HEK293 (cell line): ENCODE measurements around the gene KCNQ1.

ENCODE experiments used
- CTCF ChIA-PET: fragments of 350-600 bp; formaldehyde crosslinking; extraction: SDS; loops from one replicate; lab custom pipeline; 2021; ENCODE audit warnings: antibody characterized with exemption; lab: Yijun Ruan, JAX
- POLR2A ChIA-PET: fragments of 300-600 bp; formaldehyde crosslinking; extraction: SDS; loops from one replicate; lab custom pipeline; 2020; ENCODE audit warnings: antibody characterized with exemption, inconsistent platforms; lab: Yijun Ruan, JAX
- H3K27ac ChIP-seq: fragments of 200-500 bp; sonication (Bioruptor generic); 2 replicates; pipeline ENCODE4 v1.5.1; 2014; ENCODE audit warnings: low read depth, low read length, control low read depth, inconsistent platforms; ENCODE audit errors: extremely low read depth
- H3K36me3 ChIP-seq, 2 experiments: fragments of 200-500 bp in 1 of 2; sonication (Bioruptor generic) in 1 of 2; 1 replicate in 1 of 2; 2 replicates in 1 of 2; pipeline ENCODE4 v1.5.1; 2014 to 2017; ENCODE audit warnings: inconsistent platforms in 2 of 2, low read length in 2 of 2; ENCODE audit not compliant: control insufficient read depth in 2 of 2, insufficient read depth in 1 of 2
- H3K4me1 ChIP-seq: fragments of 200-500 bp; sonication (Bioruptor generic); 2 replicates; pipeline ENCODE4 v1.5.1; 2014; ENCODE audit warnings: mild to moderate bottlenecking, low read length, inconsistent platforms; ENCODE audit not compliant: control insufficient read depth, insufficient read depth
- H3K4me3 ChIP-seq: 2 replicates; pipeline ENCODE4 v1.5.1; 2011; ENCODE audit warnings: low read depth, mild to moderate bottlenecking, control low read depth, low read length, moderate library complexity
- H3K9me3 ChIP-seq: fragments of 200-500 bp; sonication (Bioruptor generic); 2 replicates; pipeline ENCODE4 v1.5.1; 2014; ENCODE audit warnings: low read depth, low read length, inconsistent platforms; ENCODE audit not compliant: control insufficient read depth, insufficient read depth
- GFI1B ChIP-seq: fragments of 450-650 bp; formaldehyde crosslinking; IDR thresholded peaks from 2 replicates; pipeline ENCODE4 v1.5.1; 2016; ENCODE audit warnings: missing biosample characterization, missing genetic modification characterization
- GLI2 ChIP-seq: fragments of 450-650 bp; formaldehyde crosslinking; IDR thresholded peaks from 2 replicates; pipeline ENCODE4; 2017; ENCODE audit warnings: missing biosample characterization, missing genetic modification characterization, low read depth, borderline replicate concordance
- KLF10 ChIP-seq: fragments of 450-650 bp; IDR thresholded peaks from 2 replicates; pipeline ENCODE4 v1.5.1; 2018; ENCODE audit warnings: missing biosample characterization, mild to moderate bottlenecking, missing genetic modification characterization
- MYNN ChIP-seq: fragments of 450-650 bp; formaldehyde crosslinking; IDR thresholded peaks from 2 replicates; pipeline ENCODE4 v1.5.1; 2016; ENCODE audit warnings: missing biosample characterization, missing genetic modification characterization, borderline replicate concordance
- TCF7L2 ChIP-seq: IDR thresholded peaks from 2 replicates; pipeline ENCODE4 v1.6.1; 2011; ENCODE audit warnings: low read depth, mild to moderate bottlenecking, inconsistent platforms, low read length, moderate library complexity, borderline replicate concordance
- ZBTB21 ChIP-seq: fragments of 450-650 bp; formaldehyde crosslinking; IDR thresholded peaks from 2 replicates; pipeline ENCODE4 v1.5.1; 2017; ENCODE audit warnings: missing biosample characterization, missing genetic modification characterization
- ZBTB7A ChIP-seq: fragments of 450-650 bp; formaldehyde crosslinking; IDR thresholded peaks from 2 replicates; pipeline ENCODE4 v1.5.1; 2016; ENCODE audit warnings: low read depth, missing biosample characterization, missing genetic modification characterization
- ZFP69B ChIP-seq: fragments of 450-650 bp; formaldehyde crosslinking; IDR thresholded peaks from 2 replicates; pipeline ENCODE4 v1.5.1; 2016; ENCODE audit warnings: missing biosample characterization, missing genetic modification characterization
- ZNF112 ChIP-seq: fragments of 450-650 bp; formaldehyde crosslinking; IDR thresholded peaks from 2 replicates; pipeline ENCODE4 v1.5.0; 2017; ENCODE audit warnings: missing biosample characterization, missing genetic modification characterization
- ZNF114 ChIP-seq: fragments of 450-650 bp; formaldehyde crosslinking; IDR thresholded peaks from 2 replicates; pipeline ENCODE4 v1.5.0; 2017; ENCODE audit warnings: missing biosample characterization, missing genetic modification characterization
- ZNF133 ChIP-seq: fragments of 450-650 bp; formaldehyde crosslinking; IDR thresholded peaks from 2 replicates; pipeline ENCODE4 v1.5.1; 2016; ENCODE audit warnings: missing biosample characterization, missing genetic modification characterization
- ZNF140 ChIP-seq: fragments of 450-650 bp; formaldehyde crosslinking; IDR thresholded peaks from 2 replicates; pipeline ENCODE4 v1.5.1; 2016; ENCODE audit warnings: missing biosample characterization, missing genetic modification characterization
- ZNF169 ChIP-seq: fragments of 450-650 bp; formaldehyde crosslinking; IDR thresholded peaks from 2 replicates; pipeline ENCODE4 v1.5.1; 2016; ENCODE audit warnings: missing biosample characterization, missing genetic modification characterization
- ZNF202 ChIP-seq: fragments of 450-650 bp; formaldehyde crosslinking; IDR thresholded peaks from 2 replicates; pipeline ENCODE4 v1.5.1; 2016; ENCODE audit warnings: missing biosample characterization, missing genetic modification characterization, borderline replicate concordance
- ZNF350 ChIP-seq: fragments of 450-650 bp; formaldehyde crosslinking; IDR thresholded peaks from 2 replicates; pipeline ENCODE4 v1.5.0; 2017; ENCODE audit warnings: missing biosample characterization, mild to moderate bottlenecking, missing genetic modification characterization
- ZNF354C ChIP-seq: fragments of 450-650 bp; formaldehyde crosslinking; IDR thresholded peaks from 2 replicates; pipeline ENCODE4 v1.5.1; 2016; ENCODE audit warnings: missing biosample characterization, missing genetic modification characterization, low read depth, borderline replicate concordance
- ZNF37A ChIP-seq: fragments of 450-650 bp; IDR thresholded peaks from 2 replicates; pipeline ENCODE4 v1.5.1; 2018; ENCODE audit warnings: missing biosample characterization, missing genetic modification characterization
- ZNF621 ChIP-seq: fragments of 450-650 bp; formaldehyde crosslinking; IDR thresholded peaks from 2 replicates; pipeline ENCODE4 v1.5.1; 2017; ENCODE audit warnings: missing biosample characterization, missing genetic modification characterization
- ZNF701 ChIP-seq: fragments of 450-650 bp; formaldehyde crosslinking; IDR thresholded peaks from 2 replicates; pipeline ENCODE4 v1.5.1; 2016; ENCODE audit warnings: missing biosample characterization, missing genetic modification characterization
- ZNF704 ChIP-seq: fragments of 450-650 bp; formaldehyde crosslinking; IDR thresholded peaks from 2 replicates; pipeline ENCODE4 v1.5.1; 2016; ENCODE audit warnings: missing biosample characterization, missing genetic modification characterization
- TF ChIP-seq, protein P1 (sequence below): fragments of 450-650 bp; formaldehyde crosslinking; IDR thresholded peaks from 2 replicates; pipeline ENCODE4 v1.5.1; 2016; ENCODE audit warnings: missing biosample characterization, missing genetic modification characterization, borderline replicate concordance
- TF ChIP-seq, protein P2 (sequence below): fragments of 450-650 bp; formaldehyde crosslinking; IDR thresholded peaks from 2 replicates; pipeline ENCODE4 v1.5.1; 2016; ENCODE audit warnings: missing biosample characterization, missing genetic modification characterization

Gene KCNQ1

DNA sequence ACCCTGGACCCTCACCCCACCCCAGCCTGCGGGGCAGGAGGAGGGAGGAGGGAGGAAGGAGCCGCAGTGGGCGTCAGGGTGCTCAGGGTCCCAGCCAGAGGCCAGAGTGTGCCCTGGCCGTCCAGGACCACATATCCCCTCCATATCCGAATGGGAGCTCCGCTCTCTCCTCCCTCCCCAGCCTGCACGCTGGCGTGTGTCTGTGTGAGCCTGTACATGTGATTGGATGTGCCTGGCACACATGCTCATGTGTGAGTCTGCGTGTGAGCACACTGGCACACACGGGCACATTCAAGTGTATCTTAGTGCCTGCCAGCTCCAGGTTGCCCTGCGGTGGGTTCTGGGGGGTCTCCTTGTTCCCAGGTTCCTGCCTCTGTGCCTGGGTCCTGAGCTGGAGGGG is 36.1 kb upstream of the KCNQ1 start:
- Histone ChIP-seq H3K4me3 (no peak overlapping the region), H3K4me1 (no peaks in the 10 kb centered on the region), H3K9me3 (no peaks in the 10 kb centered on the region), H3K27ac (no peak overlapping the region), H3K36me3 (peaks cover 0 to 10% of the 10 kb centered on the region in 2 experiments; a peak in 1 of 3 replicates)
- POLR2A ChIA-PET, result interaction anchor here (1.1 to 1.6 kb wide), 2 partner anchors 31 to 32 kb away, joined by 3 to 5 read pairs; partner anchors contain the start of gene CD81
- CTCF ChIA-PET, result interaction anchor here (0.8 to 2.2 kb wide), 5 partner anchors 22 to 216 kb away, joined by 3 to 8 read pairs (median 3); no protein-coding TSS in a partner anchor
- no peak for TF ChIP-seq ZNF354C (tag by site-specific recombination)
- no peak for TF ChIP-seq GFI1B (tag by site-specific recombination)
- TF ChIP-seq ZNF37A (tag by site-specific recombination), result no peak
- TF ChIP-seq, protein P1, sequence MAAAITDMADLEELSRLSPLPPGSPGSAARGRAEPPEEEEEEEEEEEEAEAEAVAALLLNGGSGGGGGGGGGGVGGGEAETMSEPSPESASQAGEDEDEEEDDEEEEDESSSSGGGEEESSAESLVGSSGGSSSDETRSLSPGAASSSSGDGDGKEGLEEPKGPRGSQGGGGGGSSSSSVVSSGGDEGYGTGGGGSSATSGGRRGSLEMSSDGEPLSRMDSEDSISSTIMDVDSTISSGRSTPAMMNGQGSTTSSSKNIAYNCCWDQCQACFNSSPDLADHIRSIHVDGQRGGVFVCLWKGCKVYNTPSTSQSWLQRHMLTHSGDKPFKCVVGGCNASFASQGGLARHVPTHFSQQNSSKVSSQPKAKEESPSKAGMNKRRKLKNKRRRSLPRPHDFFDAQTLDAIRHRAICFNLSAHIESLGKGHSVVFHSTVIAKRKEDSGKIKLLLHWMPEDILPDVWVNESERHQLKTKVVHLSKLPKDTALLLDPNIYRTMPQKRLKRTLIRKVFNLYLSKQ (tag by site-specific recombination), result no peak

GRCh38 chr11:2409126-2409525 is 35.7 kb upstream of the KCNQ1 start:
- POLR2A ChIA-PET, result interaction anchor here (0.6 to 1.6 kb wide), 2 partner anchors 9 to 32 kb away, joined by 3 to 5 read pairs; partner anchors contain the start of genes CD81 and TSSC4
- CTCF ChIA-PET, result interaction anchor here (1.1 to 2.2 kb wide), 3 partner anchors 103 to 122 kb away, joined by 3 to 8 read pairs (median 3); no protein-coding TSS in a partner anchor
- H3K4me1 ChIP-seq, result no peaks in the 10 kb centered on the region
- H3K9me3 ChIP-seq, result no peaks in the 10 kb centered on the region
- no peak for TF ChIP-seq ZNF704 (tag by site-specific recombination)
- no peak for TF ChIP-seq ZBTB21 (tag by site-specific recombination)
- no peak for TF ChIP-seq ZNF114 (tag by site-specific recombination)
- no peak for TF ChIP-seq ZBTB7A (tag by site-specific recombination)
- no peak for TF ChIP-seq ZNF621 (tag by site-specific recombination)
- no peak for TF ChIP-seq ZNF112 (tag by site-specific recombination)
- no peak for TF ChIP-seq MYNN
- no peak for TF ChIP-seq ZNF169 (tag by site-specific recombination)
- TF ChIP-seq GLI2, result no peak
- no peak for TF ChIP-seq TCF7L2
- TF ChIP-seq ZNF133 (tag by site-specific recombination), result no peak
- TF ChIP-seq ZNF350 (tag by site-specific recombination), result no peak
- no peak for TF ChIP-seq ZNF140
- TF ChIP-seq ZNF202 (tag by site-specific recombination), result no peak
- no peak for TF ChIP-seq KLF10 (tag by site-specific recombination)
- no peak for TF ChIP-seq ZFP69B (tag by site-specific recombination)
- TF ChIP-seq ZNF701 (tag by site-specific recombination), result no peak
- TF ChIP-seq, protein P2, sequence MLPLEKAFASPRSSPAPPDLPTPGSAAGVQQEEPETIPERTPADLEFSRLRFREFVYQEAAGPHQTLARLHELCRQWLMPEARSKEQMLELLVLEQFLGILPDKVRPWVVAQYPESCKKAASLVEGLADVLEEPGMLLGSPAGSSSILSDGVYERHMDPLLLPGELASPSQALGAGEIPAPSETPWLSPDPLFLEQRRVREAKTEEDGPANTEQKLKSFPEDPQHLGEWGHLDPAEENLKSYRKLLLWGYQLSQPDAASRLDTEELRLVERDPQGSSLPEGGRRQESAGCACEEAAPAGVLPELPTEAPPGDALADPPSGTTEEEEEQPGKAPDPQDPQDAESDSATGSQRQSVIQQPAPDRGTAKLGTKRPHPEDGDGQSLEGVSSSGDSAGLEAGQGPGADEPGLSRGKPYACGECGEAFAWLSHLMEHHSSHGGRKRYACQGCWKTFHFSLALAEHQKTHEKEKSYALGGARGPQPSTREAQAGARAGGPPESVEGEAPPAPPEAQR (tag by site-specific recombination), result no peak
- TF ChIP-seq, all 188 proteins: peak for 0
- no peak overlapping the region for H3K27ac ChIP-seq
- peaks cover 0 to 5% of the 10 kb centered on the region in 2 experiments; a peak in 1 of 3 replicates for H3K36me3 ChIP-seq
- H3K4me3 ChIP-seq, result no peak overlapping the region
